DND-41 (cell line): Measurements from ENCODE around the gene ABLIM2.

Experiments
- ATAC-seq: fragments of 200-7000 bp; cut with Tn5 transposase; 3 replicates; pipeline ENCODE4 v1.9.1; 2021; ENCODE audit warnings: low read depth; ENCODE audit not compliant: insufficient read depth
- DNase-seq: peaks from one replicate; pipeline ENCODE4 v3.0.0-alpha.2; 2020
- H2AFZ ChIP-seq: 2 replicates; pipeline ENCODE4 v1.6.0; 2012; ENCODE audit warnings: low read depth, low read length
- H3K27ac ChIP-seq: 2 replicates; pipeline ENCODE4 v1.5.1; 2012; ENCODE audit warnings: low read length, inconsistent platforms
- H3K27me3 ChIP-seq: fragments of 200-600 bp; sonication (generic); 2 replicates; pipeline ENCODE4 v1.6.0; 2012; ENCODE audit warnings: low read length, mild to moderate bottlenecking, inconsistent platforms; ENCODE audit not compliant: insufficient read depth, poor library complexity
- H3K36me3 ChIP-seq: 2 replicates; pipeline ENCODE4 v1.5.1; 2012; ENCODE audit warnings: low read length, inconsistent platforms; ENCODE audit not compliant: insufficient read depth
- H3K4me1 ChIP-seq: 2 replicates; pipeline ENCODE4 v1.5.1; 2012; ENCODE audit warnings: mild to moderate bottlenecking, low read length; ENCODE audit not compliant: insufficient read depth
- H3K4me2 ChIP-seq: 2 replicates; pipeline ENCODE4 v1.6.0; 2012; ENCODE audit warnings: mild to moderate bottlenecking, moderate library complexity, low read length, inconsistent platforms; ENCODE audit not compliant: insufficient read depth
- H3K4me3 ChIP-seq, 2 experiments: fragments of 200-600 bp in 1 of 2; shearing (Covaris generic) in 1 of 2; 2 replicates each; pipeline ENCODE4 v1.5.1; 2012 to 2016; ENCODE audit warnings: inconsistent platforms in 2 of 2, low read length in 2 of 2, mild to moderate bottlenecking in 2 of 2, low read depth in 1 of 2, moderate library complexity in 1 of 2
- H3K79me2 ChIP-seq: 2 replicates; pipeline ENCODE4 v1.6.0; 2012; ENCODE audit warnings: low read length, inconsistent platforms; ENCODE audit not compliant: insufficient read depth
- H3K9ac ChIP-seq: 2 replicates; pipeline ENCODE4 v1.6.0; 2012; ENCODE audit warnings: low read depth, mild to moderate bottlenecking, inconsistent platforms, low read length, moderate library complexity
- H3K9me3 ChIP-seq: 2 replicates; pipeline ENCODE4 v1.5.1; 2012; ENCODE audit warnings: low read length, moderate library complexity, mild to moderate bottlenecking, inconsistent platforms; ENCODE audit not compliant: insufficient read depth, severe bottlenecking
- H4K20me1 ChIP-seq: 2 replicates; pipeline ENCODE4 v1.6.0; 2012; ENCODE audit warnings: low read length; ENCODE audit not compliant: insufficient read depth
- EZH2 ChIP-seq: IDR thresholded peaks from 3 replicates; pipeline ENCODE4 v1.6.1; 2012; ENCODE audit warnings: borderline replicate concordance, low read depth, mild to moderate bottlenecking, moderate library complexity, low read length, inconsistent platforms; ENCODE audit not compliant: severe bottlenecking
- TF ChIP-seq, protein P1 (sequence below): IDR thresholded peaks from 2 replicates; pipeline ENCODE4 v1.5.1; 2012; ENCODE audit warnings: borderline replicate concordance, low read length, moderate library complexity, mild to moderate bottlenecking; ENCODE audit not compliant: poor library complexity, severe bottlenecking; ENCODE audit errors: extremely low read depth

The ABLIM2 gene

DNA sequence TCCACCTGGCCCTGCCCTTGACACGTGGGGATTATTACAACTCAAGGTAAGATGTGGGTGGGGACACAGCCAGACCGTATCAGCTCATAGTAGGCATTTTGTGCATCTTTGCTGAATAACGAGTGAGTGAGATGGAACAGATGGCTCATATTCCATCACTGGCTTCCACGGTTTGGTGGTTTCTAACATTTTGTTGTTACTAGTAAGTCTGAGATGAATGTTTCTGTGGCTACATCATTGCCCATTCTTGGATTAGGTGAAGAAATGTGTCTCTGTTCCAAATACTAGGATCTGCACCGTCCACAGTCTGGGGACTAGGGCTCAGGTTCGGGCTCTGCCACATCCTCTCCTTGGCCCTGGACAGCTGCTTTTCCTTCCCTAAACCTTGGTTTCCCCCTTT is 3.6 kb downstream of the ABLIM2 start:
- no peak for TF ChIP-seq EZH2
- TF ChIP-seq, protein P1, sequence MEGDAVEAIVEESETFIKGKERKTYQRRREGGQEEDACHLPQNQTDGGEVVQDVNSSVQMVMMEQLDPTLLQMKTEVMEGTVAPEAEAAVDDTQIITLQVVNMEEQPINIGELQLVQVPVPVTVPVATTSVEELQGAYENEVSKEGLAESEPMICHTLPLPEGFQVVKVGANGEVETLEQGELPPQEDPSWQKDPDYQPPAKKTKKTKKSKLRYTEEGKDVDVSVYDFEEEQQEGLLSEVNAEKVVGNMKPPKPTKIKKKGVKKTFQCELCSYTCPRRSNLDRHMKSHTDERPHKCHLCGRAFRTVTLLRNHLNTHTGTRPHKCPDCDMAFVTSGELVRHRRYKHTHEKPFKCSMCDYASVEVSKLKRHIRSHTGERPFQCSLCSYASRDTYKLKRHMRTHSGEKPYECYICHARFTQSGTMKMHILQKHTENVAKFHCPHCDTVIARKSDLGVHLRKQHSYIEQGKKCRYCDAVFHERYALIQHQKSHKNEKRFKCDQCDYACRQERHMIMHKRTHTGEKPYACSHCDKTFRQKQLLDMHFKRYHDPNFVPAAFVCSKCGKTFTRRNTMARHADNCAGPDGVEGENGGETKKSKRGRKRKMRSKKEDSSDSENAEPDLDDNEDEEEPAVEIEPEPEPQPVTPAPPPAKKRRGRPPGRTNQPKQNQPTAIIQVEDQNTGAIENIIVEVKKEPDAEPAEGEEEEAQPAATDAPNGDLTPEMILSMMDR, result no peak
- no peak for DNase-seq
- no peak overlapping the region for H3K4me2 ChIP-seq
- H2AFZ ChIP-seq, result no peak overlapping the region
- H3K4me3 ChIP-seq, result no peak overlapping the region
- no peaks in the 10 kb centered on the region for H3K79me2 ChIP-seq
- H3K27ac ChIP-seq, result no peak overlapping the region
- H3K9ac ChIP-seq, result no peak overlapping the region
- H4K20me1 ChIP-seq, result 0 out of 2 replicates have a peak, but pooled peaks cover 3% of the 10 kb centered on the region
- no peak for ATAC-seq
- H3K36me3 ChIP-seq, result no peaks in the 10 kb centered on the region
- H3K9me3 ChIP-seq, result no peaks in the 10 kb centered on the region
- H3K27me3 ChIP-seq, result no peaks in the 10 kb centered on the region
- H3K4me1 ChIP-seq, result peaks cover 22% of the 10 kb centered on the region

DNA sequence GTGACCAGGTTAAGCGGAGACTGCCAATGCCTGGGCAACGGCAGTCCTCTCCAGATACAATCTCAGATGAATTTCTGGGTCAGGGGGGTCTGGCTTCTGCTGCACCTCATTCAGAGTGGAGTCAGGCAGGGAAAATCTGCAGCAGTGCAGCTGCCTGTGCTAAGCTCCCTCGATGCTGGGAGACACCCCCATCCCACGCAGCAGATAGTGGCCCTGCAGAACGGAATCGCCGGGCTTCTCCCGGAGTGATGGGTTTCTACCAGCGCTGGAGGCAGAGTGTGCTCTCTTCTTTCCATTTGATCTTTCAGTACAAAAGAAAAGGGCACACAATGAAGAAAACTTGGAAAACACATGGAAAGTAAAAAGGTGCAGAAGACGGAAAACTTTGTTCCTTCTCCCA is 5.2 kb downstream of the ABLIM2 start:
- H3K9me3 ChIP-seq, result no peaks in the 10 kb centered on the region
- no peak overlapping the region for H3K9ac ChIP-seq
- ATAC-seq (no peak), DNase-seq (no peak)
- 0 out of 2 replicates have a peak, but pooled peaks cover 3% of the 10 kb centered on the region for H4K20me1 ChIP-seq
- H3K4me2 ChIP-seq, result no peak overlapping the region
- TF ChIP-seq, protein P1, result no peak
- no peak for TF ChIP-seq EZH2
- no peaks in the 10 kb centered on the region for H3K36me3 ChIP-seq
- no peak overlapping the region for H2AFZ ChIP-seq
- peaks cover 10% of the 10 kb centered on the region for H3K4me1 ChIP-seq
- no peak overlapping the region for H3K4me3 ChIP-seq
- no peaks in the 10 kb centered on the region for H3K79me2 ChIP-seq
- H3K27me3 ChIP-seq, result no peaks in the 10 kb centered on the region
- no peak overlapping the region for H3K27ac ChIP-seq

DNA sequence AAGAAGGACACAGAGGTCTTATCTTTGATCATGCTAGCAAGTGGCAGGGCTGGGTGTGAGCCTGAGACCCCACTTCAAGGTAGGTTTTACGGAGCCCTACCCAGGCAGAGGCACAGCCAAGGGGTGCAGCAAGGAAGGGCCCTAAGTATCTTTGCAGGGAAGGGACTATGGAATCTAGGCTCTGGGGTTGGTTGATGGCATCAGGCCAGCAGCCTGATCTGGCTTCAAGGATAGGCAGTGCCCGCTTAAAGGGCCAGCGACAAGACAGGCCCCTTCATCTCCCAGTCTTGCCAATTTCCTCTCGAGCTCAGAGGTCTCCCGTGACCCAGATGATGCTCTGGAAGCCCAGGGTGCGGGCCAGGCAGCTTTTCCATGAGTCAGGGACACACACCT is 5.8 kb downstream of the ABLIM2 start:
- no peak overlapping the region for H3K27ac ChIP-seq
- no peak overlapping the region for H3K9ac ChIP-seq
- 0 out of 2 replicates have a peak, but pooled peaks cover 3% of the 10 kb centered on the region for H4K20me1 ChIP-seq
- no peaks in the 10 kb centered on the region for H3K36me3 ChIP-seq
- no peaks in the 10 kb centered on the region for H3K79me2 ChIP-seq
- H3K4me3 ChIP-seq, result no peak overlapping the region
- H2AFZ ChIP-seq, result no peak overlapping the region
- no peak for ATAC-seq
- no peaks in the 10 kb centered on the region for H3K27me3 ChIP-seq
- no peak for TF ChIP-seq EZH2
- TF ChIP-seq, protein P1, result no peak
- H3K4me1 ChIP-seq, result peaks cover 4% of the 10 kb centered on the region
- H3K4me2 ChIP-seq, result no peak overlapping the region
- DNase-seq, result no peak
- no peaks in the 10 kb centered on the region for H3K9me3 ChIP-seq
